C4-2B (cell line): Measurements from ENCODE around the gene R3HDM2.

ENCODE experiments used
- H3K27ac ChIP-seq: fragments of 450-650 bp; 2 replicates; pipeline ENCODE4 v1.5.1; 2017
- ZFX ChIP-seq: fragments of 450-650 bp; IDR thresholded peaks from 2 replicates; pipeline ENCODE4 v1.6.1; 2017
- TF ChIP-seq, protein P1 (sequence below): fragments of 450-650 bp; conservative IDR thresholded peaks from 2 replicates; pipeline ENCODE4 v1.5.1; 2017; ENCODE audit warnings: mild to moderate bottlenecking

R3HDM2 gene

DNA sequence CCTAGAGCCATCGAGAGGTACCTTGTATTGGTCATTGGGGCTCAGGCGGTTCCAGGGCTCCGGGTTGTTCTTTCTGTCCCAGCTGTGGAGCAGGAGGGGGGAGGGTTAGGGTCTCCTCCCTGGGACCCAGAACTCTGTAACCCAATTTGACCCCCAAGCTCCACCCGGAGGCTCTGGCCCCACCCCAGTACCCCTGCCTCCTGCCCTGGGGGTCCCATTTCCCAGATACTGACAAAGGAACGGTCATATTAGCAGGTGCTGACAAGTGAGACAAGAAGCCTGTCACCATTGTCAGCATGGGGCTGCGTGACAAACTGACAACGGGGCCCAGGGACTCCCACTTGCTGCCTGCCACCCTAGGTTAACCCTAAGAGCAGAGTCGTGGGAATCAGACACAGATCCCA lies 195.1 kb downstream of the R3HDM2 start:
- TF ChIP-seq ZFX: no peak
- TF ChIP-seq, protein P1, sequence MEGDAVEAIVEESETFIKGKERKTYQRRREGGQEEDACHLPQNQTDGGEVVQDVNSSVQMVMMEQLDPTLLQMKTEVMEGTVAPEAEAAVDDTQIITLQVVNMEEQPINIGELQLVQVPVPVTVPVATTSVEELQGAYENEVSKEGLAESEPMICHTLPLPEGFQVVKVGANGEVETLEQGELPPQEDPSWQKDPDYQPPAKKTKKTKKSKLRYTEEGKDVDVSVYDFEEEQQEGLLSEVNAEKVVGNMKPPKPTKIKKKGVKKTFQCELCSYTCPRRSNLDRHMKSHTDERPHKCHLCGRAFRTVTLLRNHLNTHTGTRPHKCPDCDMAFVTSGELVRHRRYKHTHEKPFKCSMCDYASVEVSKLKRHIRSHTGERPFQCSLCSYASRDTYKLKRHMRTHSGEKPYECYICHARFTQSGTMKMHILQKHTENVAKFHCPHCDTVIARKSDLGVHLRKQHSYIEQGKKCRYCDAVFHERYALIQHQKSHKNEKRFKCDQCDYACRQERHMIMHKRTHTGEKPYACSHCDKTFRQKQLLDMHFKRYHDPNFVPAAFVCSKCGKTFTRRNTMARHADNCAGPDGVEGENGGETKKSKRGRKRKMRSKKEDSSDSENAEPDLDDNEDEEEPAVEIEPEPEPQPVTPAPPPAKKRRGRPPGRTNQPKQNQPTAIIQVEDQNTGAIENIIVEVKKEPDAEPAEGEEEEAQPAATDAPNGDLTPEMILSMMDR: no peak
- H3K27ac ChIP-seq: peak overlapping the region; percentile 6; the same call in 1 of the 2 replicates

DNA sequence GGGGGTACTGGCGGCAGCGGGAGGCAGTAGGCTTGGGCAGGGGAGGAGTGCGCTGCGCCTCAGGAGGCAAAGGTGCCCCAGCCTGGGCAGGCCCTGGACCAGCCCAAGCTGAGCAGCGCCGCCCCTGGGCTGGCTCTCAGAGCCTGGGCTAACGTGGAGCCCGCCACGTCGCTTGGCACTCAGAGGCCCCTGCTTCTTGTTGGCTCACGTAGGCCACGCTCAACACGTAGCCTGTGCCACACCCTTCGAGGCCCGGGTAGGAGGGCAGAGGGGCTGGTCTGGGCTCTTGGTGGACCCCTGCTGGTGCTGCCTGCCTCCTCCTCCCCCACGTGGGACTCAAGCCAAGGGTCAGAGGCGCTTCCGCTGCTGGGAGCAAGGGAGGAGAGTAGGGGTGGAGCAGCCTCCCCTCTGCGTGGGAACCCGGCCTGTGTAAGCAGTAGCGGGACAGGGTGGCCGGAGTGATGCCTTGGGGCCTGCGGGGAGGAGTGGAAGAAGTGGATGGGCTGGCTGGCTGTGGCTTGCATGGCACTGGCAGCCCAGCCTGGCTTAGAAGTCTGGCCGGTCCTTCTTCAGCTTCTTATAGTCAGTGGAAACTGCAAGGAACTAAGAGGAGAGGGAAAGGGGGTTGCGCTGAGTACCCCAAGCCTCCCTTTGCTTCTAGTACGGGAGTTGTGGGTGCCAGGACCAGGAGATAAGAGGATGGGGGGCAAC lies 195.7 kb downstream of the R3HDM2 start:
- TF ChIP-seq, protein P1: no peak
- no peak for TF ChIP-seq ZFX
- peak overlapping the region; percentile 6; the same call in 1 of the 2 replicates for H3K27ac ChIP-seq

DNA sequence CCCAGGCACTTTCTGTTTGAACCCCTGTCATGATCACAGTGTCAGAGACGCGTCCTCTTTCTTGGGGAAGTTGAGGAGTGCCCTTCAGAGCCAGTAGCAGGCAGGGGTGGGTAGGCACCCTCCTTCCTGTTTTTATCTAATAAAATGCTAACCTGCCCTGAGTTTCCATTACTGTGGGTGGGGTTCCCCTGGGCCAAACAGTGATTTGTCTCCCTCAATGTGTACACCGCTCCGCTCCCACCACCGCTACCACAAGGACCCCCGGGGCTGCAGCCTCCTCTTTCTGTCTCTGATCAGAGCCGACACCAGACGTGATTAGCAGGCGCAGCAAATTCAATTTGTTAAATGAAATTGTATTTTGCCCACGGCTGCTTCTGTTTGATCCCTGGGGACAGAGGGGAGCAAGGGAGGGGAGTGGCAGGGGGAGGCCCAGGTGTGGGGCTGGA lies 196.2 kb downstream of the R3HDM2 start:
- peak overlapping the region; percentile 6; the same call in 1 of the 2 replicates for H3K27ac ChIP-seq
- TF ChIP-seq, protein P1: no peak
- no peak for TF ChIP-seq ZFX

DNA sequence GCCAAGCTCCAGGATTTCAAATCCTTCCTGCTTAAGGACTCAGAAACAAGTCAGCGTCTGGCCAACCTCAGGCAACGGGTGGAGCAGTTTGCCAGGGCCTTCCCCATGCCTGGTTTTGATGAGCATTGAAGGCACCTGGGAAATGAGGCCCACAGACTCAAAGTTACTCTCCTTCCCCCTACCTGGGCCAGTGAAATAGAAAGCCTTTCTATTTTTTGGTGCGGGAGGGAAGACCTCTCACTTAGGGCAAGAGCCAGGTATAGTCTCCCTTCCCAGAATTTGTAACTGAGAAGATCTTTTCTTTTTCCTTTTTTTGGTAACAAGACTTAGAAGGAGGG lies 196.6 kb downstream of the R3HDM2 start:
- TF ChIP-seq ZFX: no peak
- TF ChIP-seq, protein P1: no peak
- H3K27ac ChIP-seq: peak overlapping the region; percentile 6; the same call in 1 of the 2 replicates

DNA sequence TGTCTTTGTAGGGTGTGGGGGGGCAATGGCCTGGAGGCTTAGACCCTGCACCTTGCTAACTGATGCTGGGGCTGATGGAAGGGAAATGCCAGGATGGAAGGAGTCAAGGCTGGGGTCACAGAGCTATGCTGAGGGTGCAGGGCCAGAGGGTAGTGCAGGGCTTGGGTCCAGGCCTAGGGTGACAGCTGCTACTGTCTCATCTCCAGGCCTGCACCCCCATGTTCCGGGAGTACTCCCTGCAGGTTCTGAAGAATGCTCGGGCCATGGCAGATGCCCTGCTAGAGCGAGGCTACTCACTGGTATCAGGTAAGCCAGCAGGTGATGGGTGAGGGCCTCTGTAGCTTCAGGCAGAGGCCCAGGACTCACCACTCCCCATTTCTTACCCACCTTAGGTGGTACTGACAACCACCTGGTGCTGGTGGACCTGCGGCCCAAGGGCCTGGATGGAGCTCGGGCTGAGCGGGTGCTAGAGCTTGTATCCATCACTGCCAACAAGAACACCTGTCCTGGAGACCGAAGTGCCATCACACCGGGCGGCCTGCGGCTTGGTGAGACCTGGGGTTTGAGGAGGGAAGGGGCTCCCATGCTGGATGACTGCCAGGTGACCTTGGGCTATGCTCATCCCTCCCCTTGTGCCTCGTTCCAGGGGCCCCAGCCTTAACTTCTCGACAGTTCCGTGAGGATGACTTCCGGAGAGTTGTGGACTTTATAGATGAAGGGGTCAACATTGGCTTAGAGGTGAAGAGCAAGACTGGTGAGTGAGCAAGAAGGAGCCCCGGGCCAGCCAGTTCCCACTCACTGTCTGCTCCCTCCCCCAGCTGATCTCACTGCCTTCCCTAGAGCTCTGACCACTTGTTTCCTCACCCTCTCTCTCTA lies 197.2 kb downstream of the R3HDM2 start:
- TF ChIP-seq ZFX: no peak
- TF ChIP-seq, protein P1: no peak

DNA sequence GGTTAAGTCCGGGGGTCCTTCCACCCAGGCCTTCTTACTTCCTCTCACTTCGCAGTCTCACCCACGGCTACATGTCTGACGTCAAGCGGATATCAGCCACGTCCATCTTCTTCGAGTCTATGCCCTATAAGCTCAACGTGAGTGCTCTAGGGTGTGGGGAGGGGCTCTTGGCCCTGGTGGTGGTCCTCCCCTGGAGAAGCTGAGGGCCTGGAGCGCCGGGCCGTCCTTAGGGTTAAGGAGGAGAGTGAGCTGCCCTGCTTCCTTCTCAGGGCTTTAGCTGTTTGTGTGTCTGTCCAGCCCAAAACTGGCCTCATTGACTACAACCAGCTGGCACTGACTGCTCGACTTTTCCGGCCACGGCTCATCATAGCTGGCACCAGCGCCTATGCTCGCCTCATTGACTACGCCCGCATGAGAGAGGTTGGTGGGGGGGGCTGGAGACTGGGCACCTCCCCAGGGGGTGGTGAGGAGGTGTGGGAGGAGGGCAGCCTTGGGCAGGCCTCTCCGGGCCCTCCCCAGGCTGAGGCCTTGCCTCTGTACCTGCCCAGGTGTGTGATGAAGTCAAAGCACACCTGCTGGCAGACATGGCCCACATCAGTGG lies 198.6 kb downstream of the R3HDM2 start:
- TF ChIP-seq, protein P1: no peak
- no peak for TF ChIP-seq ZFX
- no peak overlapping the region for H3K27ac ChIP-seq

More for the DNA sequence above, 197.2 kb downstream of the R3HDM2 start:
- no peak overlapping the region for H3K27ac ChIP-seq
